ENCODE data around the gene PLEKHM1.
"Not testable (repeated sequence)": the region's sequence is repeated elsewhere in the genome, so short reads cannot be mapped to it uniquely, and the experiment has no call there.

DNA sequence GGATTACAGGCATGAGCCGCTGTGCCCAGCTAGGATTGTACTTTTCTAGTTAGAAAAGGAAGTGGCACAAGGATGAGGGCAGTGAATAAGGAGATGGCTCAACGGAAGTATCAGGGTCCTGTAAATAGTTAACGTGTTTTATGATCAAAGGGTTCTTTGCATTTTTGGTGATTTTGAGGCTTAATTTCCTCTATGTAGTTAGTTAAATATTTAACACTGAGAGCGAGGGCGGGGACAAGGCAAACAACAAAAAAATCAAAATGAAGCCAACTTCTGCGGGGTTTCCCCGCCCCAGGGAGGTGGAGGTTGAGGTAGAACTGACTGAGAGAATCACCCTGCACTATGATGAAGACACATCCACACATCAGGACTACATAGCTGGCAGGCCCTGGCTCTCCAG, 42.5 kb downstream of the PLEKHM1 start:
- not testable (repeated sequence) for TF ChIP-seq EZH2 (IDR thresholded peaks at IDR 0.05; ENCODE audit: insufficient read depth, poor library complexity, severe bottlenecking); EZH2phosphoT487 (IDR thresholded peaks at IDR 0.05; ENCODE audit: insufficient read depth, low read depth)

Measured in GM23248 (cell line).